NB4 (cell line): Measurements from ENCODE around the gene EFTUD2.

Experiments
- CTCF ChIP-seq: IDR thresholded peaks from one replicate; pipeline ENCODE4 v1.5.1; 2012; ENCODE audit warnings: low read depth, low read length
- MYC ChIP-seq: IDR thresholded peaks from 2 replicates; pipeline ENCODE4 v1.6.1; 2011; ENCODE audit warnings: low read depth, low read length
- POLR2A ChIP-seq: IDR thresholded peaks from 2 replicates; pipeline ENCODE4 v1.6.1; 2011; ENCODE audit warnings: mild to moderate bottlenecking; ENCODE audit not compliant: insufficient read length; ENCODE audit errors: extremely low read depth
- TF ChIP-seq, protein P1 (sequence below): IDR thresholded peaks from 2 replicates; pipeline ENCODE4 v1.6.1; 2011; ENCODE audit warnings: low read depth, low read length

DNA sequence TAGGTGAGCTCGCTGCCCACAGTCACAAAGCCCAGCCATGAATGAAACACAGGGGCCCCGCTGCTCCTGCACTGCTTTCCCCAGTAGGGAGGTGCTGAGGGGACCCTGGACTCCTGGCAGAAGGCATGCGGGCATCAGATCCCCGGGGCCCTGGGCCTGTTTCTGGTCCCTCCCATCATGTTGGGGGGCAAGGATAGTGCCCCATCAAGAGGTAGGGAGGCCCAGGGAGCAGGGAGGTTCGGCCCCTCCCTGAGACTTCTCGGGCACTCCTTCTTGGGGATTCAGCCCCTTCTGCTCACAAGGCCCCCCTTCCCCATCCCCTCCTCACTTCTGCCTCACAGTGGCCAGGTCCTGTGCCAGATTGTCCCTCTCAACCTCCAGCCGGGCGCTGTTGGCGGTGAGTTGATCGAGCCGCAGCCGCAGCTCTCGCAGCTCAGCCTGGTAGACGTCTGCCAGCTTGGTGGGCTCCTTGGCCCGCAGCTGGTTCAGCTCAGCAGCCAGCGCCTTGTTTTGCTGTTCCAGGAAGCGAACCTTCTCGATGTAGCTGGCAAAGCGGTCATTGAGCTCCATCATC lies 15.5 kb upstream of the EFTUD2 start:
- TF ChIP-seq CTCF: no peak
- no peak for TF ChIP-seq MYC
- TF ChIP-seq POLR2A: no peak
- TF ChIP-seq, protein P1, sequence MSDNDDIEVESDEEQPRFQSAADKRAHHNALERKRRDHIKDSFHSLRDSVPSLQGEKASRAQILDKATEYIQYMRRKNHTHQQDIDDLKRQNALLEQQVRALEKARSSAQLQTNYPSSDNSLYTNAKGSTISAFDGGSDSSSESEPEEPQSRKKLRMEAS: no peak
